ELR (cell line): ENCODE data around the gene NMD3.
"Not testable (repeated sequence)": the region's sequence is repeated elsewhere in the genome, so short reads cannot be mapped to it uniquely, and the experiment has no call there.

Experiments used
- DNase-seq: peaks from one replicate; pipeline ENCODE4 v3.0.0-alpha.2; 2015; ENCODE audit warnings: low read depth

NMD3 gene

DNA sequence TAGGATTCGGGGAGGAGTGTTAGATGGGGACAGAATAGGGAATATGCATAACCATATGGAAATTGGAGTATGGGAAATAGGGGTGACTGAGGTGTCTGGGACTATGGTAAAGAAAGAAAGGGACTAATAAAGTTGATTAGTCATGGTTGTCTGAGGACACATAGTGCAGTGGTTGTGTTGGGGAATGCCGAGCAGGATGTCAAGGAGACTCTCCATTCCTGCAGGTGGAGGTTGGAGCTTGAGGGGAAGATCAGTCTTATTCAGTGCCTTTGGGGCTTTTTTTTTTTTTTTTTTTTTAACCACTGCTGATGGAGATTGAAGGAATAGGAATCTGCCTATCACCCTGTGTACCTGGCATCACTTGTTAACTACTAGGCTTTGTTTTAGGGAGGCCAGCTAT, 10.8 kb downstream of the NMD3 start:
- peak; percentile 15 for DNase-seq

- peak; percentile 18 for DNase-seq
Observed at GRCh38 chr3:161233557-161233956, 12.4 kb downstream of the NMD3 start.

DNA sequence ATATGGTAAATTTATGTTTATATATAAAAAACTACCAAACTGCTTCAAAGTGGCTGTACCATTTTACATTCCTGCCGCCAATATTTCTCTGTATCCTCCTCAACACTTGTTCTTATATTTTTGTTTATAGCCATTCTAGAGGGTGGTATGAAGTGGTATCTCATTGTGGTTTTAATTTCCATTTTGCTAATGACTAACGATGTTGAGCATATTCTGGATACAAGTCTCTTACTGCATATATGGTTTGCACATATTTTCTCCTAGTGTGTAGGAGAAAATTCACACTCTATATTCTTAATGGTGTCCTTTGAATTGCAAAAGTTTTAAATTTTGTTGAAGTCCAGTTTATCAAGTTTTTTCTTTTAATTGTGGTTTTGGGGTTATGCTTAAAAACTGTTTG, 15.1 kb downstream of the NMD3 start:
- DNase-seq: no peak

GRCh38 chr3:161239700-161240099, 18.6 kb downstream of the NMD3 start:
- DNase-seq: no peak

DNA sequence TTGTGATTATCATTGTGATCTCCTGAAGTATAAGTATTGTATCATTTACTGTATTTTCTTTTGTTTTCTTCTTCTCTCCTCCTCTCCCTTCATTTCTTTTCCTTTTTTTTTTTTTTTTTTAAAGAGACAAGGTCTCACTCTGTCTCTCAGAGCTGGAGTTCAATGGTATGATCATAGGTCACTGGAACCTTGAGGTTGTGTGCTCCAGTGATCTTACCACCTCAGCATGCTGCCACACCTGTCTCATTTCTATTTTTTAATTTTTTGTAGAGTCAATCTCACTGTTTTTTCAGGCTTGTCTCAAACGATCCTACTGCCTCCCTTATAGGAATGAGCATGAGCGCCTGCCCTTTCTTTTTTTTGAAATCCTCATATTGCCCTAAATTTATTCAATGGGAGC, 23.4 kb downstream of the NMD3 start:
- DNase-seq: no peak

DNA sequence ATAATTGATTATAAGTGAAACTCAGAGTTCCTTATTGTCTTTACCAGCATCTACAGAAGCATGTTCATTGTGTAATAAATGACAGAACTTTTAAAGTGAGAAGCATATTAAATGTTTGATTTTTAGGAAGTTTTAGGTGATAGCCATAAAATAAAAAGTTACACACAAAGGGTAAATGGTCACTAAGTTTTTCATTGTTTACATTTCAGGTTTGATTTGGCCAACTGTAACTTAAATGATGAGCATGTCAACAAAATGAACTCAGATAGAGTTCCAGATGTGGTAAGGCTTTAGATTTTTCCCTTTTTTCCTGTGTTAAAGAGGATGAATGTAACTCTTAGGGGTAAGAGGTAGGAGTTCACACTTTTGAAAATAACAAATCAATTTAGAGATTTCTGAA, 25.9 kb downstream of the NMD3 start:
- DNase-seq: no peak

- DNase-seq: no peak
Observed at GRCh38 chr3:161250116-161250515, 29.0 kb downstream of the NMD3 start.

DNA sequence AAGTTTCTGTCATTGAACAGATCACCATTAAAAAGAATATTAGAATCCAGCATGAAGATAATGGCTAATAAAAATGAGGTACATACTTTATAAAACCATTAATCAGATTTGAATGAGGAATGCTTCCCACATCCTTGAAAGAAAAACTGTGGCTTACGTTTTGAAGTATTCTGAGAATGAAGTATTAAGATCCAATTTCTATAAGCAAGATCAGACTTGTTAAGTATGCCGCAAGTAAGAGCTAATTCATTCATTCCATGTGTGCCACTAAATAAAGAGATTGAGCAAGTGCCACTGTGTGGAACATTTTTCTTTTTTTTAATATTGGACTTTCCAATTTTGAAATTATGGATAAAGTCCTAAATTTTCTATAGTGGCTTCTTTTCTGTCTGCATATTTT, 30.6 kb downstream of the NMD3 start:
- DNase-seq: no peak

DNA sequence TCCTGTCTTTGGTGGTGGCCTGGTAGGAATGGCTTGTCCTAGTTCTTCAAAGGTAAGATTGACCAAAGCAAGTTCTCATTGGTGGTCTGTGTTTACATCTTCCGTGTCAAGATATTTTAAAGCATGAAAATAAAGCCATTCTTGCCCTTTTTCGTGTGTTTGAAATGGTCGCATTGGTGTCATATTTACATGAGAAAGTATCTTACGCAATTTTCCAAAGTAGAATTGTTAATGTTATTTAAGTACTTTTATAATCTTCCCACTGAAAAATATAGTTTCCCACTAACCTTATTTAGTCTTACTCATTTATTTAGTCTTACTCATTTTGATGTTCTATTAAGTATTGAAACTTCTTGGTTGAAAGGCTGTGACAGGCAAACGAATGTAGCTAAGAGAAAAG, 31.0 kb downstream of the NMD3 start:
- no peak for DNase-seq

DNA sequence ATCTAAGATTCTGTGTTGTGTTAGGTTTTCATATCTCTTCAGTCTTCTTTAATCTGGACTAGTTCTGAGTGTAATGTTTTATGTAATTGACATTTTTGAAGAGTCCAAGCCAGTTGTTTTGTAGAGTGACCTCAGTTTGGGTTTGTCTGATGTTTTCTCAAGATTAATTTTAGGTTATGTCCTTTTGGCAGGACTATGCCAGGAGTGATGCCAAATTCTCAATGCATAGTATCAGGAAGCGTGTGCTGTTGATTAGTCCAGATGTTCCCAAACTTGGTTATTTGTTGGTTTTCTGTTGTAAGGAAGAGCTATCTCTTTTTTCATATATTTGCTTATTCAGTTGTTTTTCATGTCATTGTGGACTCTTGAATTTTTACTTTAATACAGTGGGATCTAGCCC, 32.6 kb downstream of the NMD3 start:
- no peak for DNase-seq

GRCh38 chr3:161254861-161255260, 33.8 kb downstream of the NMD3 start:
- DNase-seq: no peak

- DNase-seq: peak; percentile 62
Observed at GRCh38 chr3:161263057-161263456, 41.9 kb downstream of the NMD3 start.

GRCh38 chr3:161264852-161265251, 43.7 kb downstream of the NMD3 start:
- peak; percentile 19 for DNase-seq

DNA sequence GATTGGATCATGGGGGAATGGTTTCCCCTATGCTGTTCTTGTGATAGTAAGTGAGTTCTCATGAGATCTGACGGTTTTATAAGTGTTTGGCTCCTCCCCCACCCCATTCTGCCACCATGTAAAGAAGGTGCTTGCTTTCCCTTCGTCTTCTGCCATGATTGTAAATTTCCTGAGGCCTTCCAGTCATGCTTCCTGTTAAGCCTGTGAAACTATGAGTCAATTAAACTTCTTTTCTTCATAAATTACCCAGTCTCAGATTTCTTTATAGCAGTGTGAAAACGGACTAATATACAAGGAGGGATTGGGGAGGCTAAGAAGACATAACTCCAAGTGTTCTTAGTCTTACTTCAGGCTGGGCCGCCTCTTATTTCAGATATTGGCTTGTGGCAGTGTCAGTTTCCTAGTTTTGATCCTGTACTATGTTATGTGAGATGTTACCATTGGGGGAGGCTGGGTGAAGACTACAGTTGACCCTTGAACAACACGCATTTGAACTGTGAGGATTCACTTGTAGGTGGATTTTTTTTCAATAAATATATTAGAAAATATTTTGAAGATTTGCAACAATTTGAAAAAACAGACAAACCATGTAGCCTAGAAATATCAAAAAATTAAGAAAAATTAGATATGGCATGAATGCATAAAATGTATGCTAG, 44.9 kb downstream of the NMD3 start:
- DNase-seq: peak; percentile 70

DNA sequence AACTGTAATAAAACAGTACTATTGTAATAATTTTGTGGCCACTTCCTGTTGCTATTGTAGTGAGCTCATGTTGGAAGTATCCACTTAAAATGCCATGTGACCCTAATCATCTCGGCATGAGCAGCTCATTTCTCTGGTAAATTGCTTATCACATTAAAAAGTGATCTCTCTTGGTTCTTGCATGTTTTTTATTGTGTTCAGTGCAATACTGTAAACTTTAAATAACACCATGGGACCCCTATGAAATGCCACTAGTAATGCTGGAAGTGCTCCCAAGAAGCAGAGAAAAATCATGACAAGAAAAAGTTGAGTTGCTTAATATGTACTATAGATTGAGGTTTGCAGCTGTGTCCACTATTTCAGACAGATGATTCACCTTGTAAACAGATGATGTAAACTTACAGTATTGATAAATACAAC, 45.6 kb downstream of the NMD3 start:
- DNase-seq: peak; percentile 92

- DNase-seq: no peak
Observed at GRCh38 chr3:161267646-161268045, 46.5 kb downstream of the NMD3 start.

DNA sequence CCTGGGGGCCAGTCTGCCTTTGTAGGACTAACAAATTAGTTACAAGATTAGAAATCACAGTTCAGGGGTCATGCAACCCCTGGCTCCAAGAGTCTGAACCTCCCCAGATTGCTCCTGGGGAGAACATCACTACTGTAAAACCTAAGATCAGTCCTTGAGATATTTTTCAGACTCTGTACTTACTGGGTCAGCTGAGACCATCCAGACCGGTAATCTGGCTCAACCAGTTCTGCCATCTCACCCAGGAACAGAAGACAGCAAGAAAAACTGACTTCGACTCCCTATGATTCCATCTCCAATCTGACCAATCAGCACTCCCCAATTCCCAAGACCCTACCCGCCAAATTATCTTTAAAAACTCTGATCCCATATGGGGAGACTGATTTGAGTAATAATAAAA, 47.5 kb downstream of the NMD3 start:
- DNase-seq: no peak

GRCh38 chr3:161270991-161271390, 49.9 kb downstream of the NMD3 start:
- DNase-seq: no peak

DNA sequence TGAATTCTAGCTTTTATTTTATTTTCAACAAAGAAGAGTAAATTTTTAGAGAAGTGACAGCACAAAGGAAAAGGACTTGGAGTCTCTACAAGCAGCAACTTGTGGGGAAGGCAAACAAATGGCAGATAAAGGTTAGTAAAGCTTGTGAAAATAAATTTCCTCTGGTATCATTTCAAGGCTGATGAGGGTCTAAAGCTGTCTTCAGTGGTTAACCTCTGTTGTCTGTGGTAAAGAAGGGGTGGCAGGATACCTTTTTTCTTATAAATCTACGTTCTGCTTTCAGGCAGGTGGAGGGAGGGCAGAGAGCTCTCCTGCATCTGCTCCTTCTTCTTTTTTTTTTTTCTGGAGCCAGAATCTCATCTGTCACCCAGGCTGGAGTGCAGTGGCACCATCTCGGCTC, 50.5 kb downstream of the NMD3 start:
- DNase-seq: no peak

- no peak for DNase-seq
Observed at GRCh38 chr3:161272524-161272923, 51.4 kb downstream of the NMD3 start.

DNA sequence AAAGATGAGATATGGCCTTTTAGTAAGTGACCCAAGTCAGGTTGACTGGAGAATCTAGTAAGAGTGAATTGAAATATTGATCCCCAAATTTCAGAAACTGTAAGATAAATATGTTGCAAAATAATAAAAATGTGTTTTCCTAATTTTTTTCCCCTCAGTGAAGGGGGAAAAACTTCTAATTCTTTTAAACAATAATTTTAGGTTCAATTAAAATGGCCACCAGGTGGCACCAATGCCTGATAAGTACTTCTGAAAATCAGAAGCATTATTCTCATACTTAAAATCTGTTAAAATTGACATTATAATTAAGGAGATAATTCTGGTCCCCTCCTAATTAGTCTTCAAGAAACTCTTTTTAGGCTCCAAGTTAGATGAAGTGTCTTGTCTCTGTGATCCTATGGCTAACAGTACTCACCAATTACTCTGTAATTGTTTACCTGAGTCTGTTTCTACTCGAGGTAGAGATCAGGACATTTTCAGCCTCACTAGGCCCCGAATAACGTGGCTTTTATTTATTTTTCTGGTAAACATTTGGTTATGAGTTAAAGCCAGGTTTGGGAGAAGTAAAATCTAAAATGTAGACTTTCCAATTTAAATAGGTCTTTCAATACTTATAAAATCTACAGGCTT, 52.6 kb downstream of the NMD3 start:
- peak; percentile 69 for DNase-seq

GRCh38 chr3:161274691-161275298, 53.7 kb downstream of the NMD3 start:
- peak; percentile 70 for DNase-seq

DNA sequence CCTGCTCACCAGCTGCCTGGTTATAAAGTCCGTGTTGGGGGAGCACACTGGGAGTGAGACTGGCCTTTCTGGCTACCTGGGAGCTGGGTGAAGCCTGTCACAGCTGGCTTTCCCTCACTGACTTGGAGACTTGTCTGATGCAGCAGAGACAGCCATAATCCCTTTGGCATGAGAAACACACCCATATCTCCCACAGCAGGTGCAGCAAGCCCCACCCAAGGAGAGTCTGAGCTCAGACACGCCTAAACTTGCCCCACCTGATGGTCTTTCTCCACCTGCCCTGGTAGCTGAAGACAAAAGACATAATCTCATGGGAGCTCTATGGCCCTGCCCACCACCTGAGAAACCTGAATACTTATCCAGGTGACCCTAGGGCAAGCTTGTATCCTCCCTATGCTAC, 54.8 kb downstream of the NMD3 start:
- DNase-seq: no peak

DNA sequence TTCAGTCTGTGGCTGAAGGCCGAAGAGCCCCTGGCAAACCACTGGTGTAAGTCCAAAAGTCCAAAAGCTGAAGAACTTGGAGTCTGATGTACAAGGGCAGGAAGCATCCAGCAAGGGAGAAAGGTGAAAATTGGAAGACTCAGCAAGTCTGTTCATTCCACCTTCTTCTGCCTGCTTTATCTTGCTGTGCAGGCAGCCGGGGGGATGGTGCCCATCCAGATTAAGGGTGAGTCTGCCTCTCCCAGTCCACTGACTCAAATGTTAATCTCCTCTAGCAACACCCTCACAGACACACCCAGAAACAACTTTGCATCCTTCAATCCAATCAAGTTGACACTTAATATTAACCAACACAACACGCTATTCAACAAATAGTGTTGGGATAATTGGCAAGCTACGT, 61.3 kb downstream of the NMD3 start:
- not testable (repeated sequence) for DNase-seq
